ENCODE data around the gene NUCKS1.
"Not testable (repeated sequence)": the region's sequence is repeated elsewhere in the genome, so short reads cannot be mapped to it uniquely, and the experiment has no call there.

NUCKS1 gene

GRCh38 chr1:205726619-205727125 is 23.3 kb downstream of the NUCKS1 start:
- DNase-seq, result no peak

DNA sequence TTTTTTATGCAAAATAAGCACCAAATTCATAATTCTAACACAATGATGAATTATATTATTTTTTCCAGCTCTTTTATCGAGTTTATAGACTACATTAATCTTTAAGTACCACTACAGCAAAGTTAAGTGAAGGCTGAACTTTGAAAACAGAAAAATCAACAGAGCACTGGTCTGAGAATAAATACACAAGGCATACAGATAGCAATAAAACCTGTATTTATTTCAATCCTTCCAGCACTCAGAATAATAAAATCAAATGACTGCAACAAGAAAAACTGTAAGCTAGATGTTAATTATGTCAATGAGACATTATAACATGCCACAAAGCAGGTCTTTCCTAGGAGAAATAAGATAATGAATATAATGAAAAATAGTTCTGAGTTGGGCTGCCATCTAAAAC is 24.5 kb downstream of the NUCKS1 start:
- no peak for DNase-seq

DNA sequence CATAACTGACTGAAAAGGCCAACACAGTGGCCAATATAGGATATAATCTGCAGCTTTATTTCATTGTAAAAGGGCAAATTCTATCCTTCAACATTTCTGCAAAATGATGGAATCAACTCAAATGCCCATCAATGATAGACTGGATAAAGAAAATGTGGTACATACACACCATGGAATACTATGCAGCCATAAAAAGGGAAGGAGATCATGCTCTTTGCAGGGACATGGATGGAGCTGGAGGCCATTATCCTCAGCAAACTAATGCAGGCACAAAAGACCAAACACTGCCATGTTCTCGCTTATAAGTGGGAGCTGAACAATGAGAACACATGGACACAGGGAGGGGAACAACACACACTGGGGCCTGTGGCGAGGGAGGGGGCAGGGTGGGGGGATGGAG is 29.2 kb downstream of the NUCKS1 start:
- DNase-seq, result not testable (repeated sequence)

- DNase-seq, result no peak
These were observed 30.2 kb downstream of the NUCKS1 start for GRCh38 chr1:205719762-205720161.

- DNase-seq, result no peak
These were observed 31.0 kb downstream of the NUCKS1 start for GRCh38 chr1:205719015-205719414.

- no peak for DNase-seq
These were observed 33.4 kb downstream of the NUCKS1 start for GRCh38 chr1:205716371-205717132.

DNA sequence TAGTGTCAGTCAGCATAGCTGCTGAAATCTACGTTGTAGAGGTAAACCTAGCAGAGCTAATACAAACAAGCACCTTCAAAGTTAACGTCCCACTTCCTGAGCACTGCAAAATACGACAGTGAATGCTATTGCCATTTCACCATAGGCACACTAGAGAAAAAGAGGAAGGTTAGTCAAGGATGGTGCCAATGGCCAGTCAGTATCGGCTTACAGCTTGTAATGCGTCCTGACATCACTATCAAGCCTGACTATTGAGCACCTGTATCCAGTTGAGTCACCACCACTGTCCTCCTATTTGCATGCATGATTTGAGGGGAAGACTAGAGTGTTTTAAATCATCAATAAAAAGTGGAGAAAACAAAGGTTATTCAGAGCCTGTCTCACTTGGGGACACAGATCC is 34.4 kb downstream of the NUCKS1 start:
- DNase-seq, result no peak

DNA sequence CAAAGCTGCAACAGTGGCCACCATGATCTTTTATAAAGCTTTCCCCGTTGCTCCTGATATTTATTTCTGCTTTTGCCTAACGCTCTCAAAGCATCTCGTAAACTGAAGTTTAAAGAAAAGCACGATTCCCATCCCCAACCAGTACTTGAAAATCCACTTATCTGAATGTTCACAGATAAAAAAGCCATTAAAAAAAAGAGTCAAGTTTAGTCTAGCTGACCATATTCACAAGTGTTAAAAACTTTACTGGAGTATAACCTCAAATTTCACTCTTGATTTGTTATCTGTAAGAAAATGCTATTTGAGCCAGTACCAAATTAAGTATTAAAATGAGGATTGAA is 35.1 kb downstream of the NUCKS1 start:
- DNase-seq, result no peak

- DNase-seq, result no peak
These were observed 35.6 kb downstream of the NUCKS1 start for GRCh38 chr1:205714190-205714905.

DNA sequence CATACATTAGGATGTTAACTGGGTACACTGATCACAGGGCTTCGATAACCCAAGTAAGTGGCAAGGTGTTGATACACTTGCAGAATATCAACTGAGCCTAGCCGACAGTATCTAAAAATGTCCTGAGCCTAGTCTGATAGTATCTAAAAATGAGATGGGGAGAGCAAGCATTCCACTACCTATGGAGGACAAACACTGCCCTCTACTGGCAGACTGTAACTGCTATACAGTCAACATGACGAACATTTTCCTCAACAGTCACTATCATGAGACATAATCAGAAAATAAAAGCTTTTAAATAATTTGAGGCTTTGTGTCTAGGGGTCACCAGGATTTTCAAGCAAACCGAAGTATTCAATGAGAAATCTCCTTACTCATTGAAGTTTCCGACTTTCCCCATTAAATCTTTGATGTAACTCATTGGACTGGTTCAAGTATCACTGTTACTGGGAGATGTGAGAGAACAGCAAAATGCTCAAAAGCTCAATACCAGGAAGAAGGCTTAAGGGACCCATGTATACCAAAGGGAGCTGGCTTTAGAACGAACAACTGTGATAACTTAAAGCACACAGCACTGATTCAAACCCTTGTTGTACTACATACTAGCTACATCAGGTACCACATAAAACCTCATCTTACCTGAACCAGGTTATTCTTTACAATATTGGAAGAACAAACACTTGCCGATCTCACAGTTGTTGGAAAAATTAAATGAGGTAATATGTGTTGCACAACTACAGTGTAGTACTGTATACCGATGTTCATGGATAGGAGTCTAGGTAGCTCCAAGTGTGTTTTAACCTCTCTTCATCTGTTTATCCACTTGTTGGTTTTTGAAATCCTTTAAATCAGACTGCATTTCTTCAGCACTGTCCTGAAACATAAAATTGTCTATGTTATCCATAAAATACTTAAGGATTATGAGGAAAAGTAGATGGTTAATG is 38.6 kb downstream of the NUCKS1 start:
- peak; percentile 78 for DNase-seq

DNA sequence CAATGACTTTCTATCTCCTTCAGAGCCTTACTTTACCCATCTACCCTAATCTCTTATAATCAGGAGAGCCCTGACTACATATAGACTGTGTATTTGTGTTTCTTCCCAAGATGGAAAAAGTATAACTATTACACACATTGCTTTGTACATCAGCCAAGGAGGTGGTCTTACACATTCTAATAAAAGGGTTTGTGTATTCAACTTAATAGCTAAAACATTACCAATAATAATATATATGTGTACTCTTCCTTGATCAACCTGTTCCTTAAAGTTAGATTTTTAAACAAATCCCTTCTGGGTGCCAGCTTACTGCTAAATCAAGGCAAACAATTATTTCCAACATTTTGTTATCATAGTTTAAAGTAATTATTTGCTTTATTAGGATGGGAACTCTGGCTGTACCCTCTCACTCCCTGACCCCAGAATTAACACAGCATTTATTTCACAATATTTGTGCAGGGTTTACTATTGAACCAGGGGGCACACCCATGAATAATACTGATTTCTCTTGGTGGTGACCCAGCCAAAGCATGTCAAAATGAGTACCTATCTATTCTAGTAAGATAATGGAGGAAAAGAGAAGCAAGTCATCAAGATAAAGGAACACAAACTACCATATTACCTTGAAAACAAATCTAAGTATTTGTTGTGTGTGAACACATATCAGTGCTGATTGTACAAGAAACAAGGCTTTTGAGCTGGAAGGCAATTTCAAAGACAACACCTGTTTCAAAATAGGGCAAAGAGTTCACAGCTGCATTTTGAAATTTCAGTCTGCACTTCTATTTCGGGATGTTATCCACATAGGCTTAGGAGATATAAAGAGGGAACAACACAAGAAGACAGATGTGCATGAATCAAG is 39.5 kb downstream of the NUCKS1 start:
- DNase-seq, result no peak

DNA sequence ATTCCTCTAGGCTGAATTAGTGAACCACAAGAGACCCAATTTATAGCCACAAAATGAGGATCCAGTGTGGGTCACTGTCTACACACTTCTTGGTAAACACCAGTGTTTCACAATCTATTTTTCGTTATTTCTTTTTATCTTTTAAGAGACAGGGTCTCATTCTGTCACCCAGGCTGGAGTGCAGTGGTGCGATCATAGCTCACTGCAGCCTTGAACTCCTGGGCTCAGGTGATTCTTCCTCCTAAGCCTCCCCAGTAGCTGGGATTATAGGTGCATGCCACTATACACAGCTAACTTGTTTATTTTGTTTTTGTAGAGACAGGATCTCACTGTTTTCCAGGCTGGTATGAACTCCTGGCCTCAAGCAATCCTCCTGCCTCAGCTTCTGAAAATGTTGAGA is 40.3 kb downstream of the NUCKS1 start:
- no peak for DNase-seq

DNA sequence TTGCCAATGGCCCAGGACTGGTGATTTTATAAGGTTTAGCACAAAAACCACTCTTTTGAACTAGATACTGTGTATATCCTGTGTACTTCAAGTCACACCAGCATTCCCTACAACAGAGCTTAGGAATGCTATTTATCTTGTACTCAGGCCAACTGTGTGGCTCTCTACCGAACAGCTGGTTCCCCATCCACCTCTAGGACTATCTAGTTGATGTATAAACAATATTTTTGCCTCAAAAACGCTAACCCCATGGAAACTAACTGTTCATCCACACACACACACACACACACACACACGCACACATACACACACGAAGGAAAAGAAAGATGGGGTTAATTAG is 41.0 kb downstream of the NUCKS1 start:
- no peak for DNase-seq

DNA sequence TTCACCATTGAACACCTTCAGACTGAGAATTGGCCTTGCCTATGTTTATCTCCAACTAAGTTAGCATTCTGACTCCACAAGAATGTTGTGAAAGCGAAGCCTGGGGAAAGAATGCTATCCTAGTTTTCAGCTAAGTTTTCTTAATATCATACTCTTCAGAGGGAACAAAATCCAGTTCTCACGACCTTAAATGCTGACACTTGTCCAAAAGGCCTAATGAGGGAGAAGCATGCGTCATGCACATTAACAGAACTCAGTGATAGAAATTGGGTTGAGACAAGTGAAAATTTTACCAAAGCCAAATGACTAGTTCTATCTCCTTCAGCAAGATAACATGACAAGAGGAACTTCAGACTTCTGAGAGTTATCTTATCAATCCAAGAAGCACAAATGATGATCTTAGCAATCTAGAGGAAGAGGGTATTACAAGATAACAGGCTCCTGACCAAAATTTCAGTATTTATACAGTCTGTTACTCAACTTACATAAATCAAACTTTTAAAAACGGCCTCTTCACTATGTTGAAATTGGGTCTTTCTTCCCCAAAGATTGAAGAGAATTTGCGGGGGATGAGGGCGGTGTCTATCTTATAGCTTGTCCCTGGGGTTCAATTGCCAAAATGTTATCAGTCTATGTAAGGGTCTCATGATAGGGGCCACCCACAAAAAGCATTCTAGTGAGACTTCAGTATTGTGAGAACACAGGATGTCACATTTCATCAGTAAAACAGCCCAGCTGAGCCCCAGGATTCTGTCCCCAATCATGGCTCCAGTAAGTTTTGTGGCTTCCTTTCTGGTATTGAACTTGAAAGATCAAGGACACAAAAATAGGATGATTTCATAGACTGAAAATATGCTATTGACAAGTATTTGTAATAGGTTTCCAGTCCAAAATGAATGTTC is 43.1 kb downstream of the NUCKS1 start:
- DNase-seq, result no peak

- no peak for DNase-seq
These were observed 45.1 kb downstream of the NUCKS1 start for GRCh38 chr1:205704903-205705302.

GRCh38 chr1:205703072-205703471 is 46.9 kb downstream of the NUCKS1 start:
- peak; percentile 21 for DNase-seq

- no peak for DNase-seq
These were observed 48.1 kb downstream of the NUCKS1 start for GRCh38 chr1:205701891-205702290.

DNA sequence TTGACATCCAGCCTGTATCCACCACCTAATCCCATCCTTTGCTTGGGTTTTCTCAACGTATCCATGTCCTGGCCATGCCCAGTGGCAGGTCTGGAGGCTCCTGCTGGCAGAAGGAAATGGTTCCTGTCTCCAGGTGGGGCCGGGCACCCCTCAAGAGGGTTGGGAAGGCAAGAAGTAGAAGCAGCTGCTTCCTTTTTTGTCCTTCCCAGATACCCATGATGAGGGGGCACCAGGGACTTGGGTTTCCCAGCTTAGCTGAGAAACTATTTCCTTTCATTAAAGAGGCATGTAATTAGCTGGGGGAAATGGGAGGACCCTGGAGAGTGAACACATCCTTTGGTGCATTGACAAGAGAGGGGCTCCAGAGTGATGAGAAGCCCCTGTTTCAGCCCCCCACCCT is 48.6 kb downstream of the NUCKS1 start:
- DNase-seq, result no peak

DNA sequence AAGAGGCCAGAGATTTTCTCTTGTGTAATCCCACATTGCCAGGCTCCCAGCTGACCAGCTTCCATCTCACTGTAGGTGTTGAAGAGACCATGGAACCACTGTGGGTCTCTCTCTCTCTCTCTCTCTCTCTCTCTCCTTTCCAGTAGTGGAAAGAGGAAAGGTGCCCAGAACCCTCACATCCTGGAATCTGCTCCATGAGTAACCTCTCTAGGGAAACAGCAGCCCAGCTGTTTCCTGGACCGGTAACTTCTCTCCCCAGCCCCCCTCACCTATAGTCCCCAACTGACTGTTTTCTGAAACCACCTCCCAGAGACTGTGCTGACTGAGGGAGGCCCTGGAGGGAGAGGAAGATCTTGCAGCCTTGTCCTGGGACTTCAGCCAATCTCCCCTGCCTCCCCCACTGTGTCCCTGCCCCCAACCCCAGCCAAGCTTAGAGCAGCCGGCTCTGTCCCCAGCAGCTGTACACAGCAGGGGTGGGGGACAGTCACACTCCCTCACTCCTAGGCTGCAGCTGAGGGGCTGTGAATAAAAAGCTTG is 49.0 kb downstream of the NUCKS1 start:
- DNase-seq, result peak; percentile 73

- DNase-seq, result no peak
These were observed 50.6 kb downstream of the NUCKS1 start for GRCh38 chr1:205699416-205699815.

DNA sequence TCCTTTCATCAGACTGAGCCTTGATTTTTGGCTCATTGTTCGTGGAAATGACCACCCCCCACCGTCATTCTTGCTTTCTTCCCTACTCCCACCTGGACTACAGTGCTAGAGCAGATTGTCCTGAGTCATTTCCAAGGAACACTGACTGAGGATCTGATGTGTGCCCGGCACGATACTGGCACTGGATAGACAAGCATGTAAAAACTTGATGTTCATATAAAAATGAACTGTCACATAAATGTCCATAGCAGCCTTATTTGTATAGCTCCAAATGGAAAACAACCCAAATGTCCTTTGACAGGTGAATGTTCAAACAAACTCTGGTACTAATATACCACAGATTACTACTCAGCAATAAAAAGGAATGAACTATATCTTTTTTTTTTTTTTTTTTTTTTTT is 51.1 kb downstream of the NUCKS1 start:
- no peak for DNase-seq

All from COR-L47 (cell line).